GM13977 (cell line): ENCODE measurements around the gene GNA12.

Source experiments
- DNase-seq: peaks from one replicate; pipeline ENCODE4 v3.0.0; 2012; ENCODE audit warnings: low spot score
- in situ Hi-C: fragments of 300-500 bp; cut with MboI; formaldehyde crosslinking; loops from one replicate; pipeline ENCODE4 v1.12.0; 2022; ENCODE audit warnings: low sequenced_read_pairs, low pct_unique_long_range_greater_than_20kb, mixed read lengths, inconsistent platforms; ENCODE audit not compliant: unreplicated experiment
- TF ChIP-seq, protein P1 (sequence below): IDR thresholded peaks from 2 replicates; pipeline ENCODE4 v1.5.1; 2012; ENCODE audit warnings: mild to moderate bottlenecking, control low read depth; ENCODE audit not compliant: insufficient read depth; ENCODE audit errors: extremely low read depth, missing control alignments

GNA12 gene

DNA sequence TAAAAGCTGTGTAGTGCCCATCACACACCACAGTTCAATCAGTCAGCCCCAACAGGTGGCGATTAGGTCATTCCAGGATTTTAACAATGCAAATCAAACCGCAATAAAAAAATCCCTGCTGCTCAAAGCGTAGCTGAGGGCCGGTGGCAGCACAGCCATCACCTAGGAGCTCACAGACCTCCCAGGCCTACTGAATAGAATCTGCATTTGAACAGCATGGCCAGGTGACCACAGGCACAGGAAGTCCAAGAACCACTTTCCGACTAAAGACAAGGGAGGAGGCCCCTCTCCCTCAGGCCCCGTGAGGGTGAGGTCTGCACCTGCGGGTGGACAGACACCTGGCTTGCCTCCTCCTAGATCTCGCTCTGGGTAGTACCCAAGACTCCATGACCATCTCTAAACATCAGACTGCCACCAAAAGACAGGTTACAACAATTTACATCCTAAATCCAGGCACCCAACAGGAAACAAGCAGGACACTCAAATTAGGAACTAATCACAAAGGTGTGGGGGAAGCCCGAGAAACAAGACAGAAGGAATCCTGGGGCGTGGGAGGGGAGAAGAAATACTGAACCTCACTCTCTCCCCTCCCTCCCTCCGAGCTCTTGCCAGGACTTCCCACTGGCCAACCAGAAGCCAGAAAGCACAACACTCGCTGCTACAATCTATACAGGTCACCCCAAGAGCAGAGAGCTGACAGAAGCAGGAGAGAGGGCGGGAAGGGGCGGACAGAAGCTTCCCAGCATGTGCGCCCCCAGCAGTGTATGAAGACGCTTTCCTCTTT, 19.2 kb downstream of the GNA12 start:
- TF ChIP-seq, protein P1, sequence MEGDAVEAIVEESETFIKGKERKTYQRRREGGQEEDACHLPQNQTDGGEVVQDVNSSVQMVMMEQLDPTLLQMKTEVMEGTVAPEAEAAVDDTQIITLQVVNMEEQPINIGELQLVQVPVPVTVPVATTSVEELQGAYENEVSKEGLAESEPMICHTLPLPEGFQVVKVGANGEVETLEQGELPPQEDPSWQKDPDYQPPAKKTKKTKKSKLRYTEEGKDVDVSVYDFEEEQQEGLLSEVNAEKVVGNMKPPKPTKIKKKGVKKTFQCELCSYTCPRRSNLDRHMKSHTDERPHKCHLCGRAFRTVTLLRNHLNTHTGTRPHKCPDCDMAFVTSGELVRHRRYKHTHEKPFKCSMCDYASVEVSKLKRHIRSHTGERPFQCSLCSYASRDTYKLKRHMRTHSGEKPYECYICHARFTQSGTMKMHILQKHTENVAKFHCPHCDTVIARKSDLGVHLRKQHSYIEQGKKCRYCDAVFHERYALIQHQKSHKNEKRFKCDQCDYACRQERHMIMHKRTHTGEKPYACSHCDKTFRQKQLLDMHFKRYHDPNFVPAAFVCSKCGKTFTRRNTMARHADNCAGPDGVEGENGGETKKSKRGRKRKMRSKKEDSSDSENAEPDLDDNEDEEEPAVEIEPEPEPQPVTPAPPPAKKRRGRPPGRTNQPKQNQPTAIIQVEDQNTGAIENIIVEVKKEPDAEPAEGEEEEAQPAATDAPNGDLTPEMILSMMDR = no peak
- in situ Hi-C loops = no loop called here
- no peak for DNase-seq

DNA sequence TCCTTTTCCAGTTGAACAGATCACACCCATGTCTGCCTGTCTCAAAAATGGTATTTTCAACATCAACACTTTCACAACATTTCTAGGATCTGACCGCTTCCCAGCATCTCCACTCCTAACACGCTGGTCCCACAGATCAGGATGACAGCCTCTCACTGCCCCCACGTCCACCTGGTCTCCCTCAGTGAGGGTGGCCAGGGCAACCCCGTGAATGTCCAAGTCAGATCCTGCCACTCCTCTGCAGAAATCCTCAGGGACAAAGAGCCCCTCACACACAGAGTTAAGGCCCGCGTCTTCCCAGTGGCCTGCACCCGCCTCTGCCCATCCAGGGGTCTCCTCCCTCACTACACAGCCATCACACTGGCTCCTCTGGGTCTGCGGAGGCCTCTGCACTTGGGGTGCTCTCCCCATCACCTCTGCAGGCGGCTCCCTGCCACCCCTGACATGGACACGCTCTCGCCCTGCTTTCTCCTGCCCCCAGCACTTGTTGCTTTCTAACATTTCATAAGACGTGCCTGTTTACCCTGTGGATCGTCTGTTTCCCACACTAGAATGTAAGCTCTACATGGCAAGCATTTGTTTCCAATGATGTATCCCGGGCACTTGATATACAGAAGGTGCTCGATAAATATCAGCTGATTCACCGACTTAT, 20.0 kb downstream of the GNA12 start:
- in situ Hi-C loops = no loop called here
- no peak for DNase-seq
- TF ChIP-seq, protein P1 = no peak

DNA sequence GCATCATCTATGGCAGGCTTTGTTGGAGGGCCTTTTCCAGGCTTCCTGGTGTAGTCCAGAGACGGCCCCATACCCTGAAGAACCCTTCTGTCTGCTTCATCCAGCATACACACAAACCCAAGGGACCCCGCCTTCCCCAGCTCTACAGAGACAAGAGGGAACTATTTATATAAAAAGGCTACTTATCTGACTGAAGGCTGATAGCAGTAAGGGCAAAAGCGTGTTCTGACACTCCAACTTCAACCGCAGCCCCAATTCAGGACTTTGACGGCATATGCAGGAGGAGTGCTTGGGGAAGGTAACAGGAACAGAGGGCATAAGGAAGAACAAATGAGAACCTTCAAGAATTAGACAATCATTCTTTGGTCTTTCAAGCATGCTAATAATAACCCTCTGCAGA, 21.0 kb downstream of the GNA12 start:
- DNase-seq = no peak
- TF ChIP-seq, protein P1 = no peak
- in situ Hi-C loops = no loop called here

GRCh38 chr7:2821842-2822507, 22.1 kb downstream of the GNA12 start:
- TF ChIP-seq, protein P1 = no peak
- peak; percentile 56 for DNase-seq
- in situ Hi-C loops = no loop called here

DNA sequence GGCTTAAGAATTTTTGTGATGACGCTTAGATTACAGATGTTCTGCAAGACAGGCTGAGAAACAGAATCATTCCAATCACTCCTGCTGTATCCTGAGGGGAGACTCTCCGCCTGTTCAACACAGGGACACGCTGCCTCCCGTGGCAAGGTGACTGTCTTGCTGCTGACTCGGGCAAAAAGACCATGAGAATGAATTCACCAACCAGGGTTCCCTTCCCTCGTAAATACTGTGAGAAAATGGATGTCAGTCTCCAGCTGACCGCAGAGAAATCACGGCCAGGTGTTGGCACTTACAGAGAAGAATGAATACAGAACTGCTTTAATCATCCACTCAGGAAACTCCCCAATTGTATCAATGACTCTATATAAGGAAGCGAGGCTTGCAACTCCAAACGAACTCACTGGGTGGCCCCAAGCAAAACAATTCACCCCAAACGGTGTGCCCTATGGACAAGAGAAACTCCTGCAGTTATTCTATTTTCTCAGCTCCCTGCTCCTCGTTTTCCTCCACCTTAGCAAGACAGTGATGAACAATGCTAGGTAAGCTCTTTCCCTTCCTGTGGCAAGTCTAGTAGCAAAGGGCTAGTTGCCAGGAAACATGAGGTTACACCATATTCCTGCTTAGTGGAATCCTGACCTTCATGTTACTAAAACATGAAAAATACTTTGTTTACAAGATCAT, 22.8 kb downstream of the GNA12 start:
- in situ Hi-C loops = no loop called here
- TF ChIP-seq, protein P1 = peak; percentile 5
- peak; percentile 70 for DNase-seq

- TF ChIP-seq, protein P1 = no peak
- in situ Hi-C loops = no loop called here
- DNase-seq = no peak
Observed at GRCh38 chr7:2820508-2820934, 23.6 kb downstream of the GNA12 start.
